ENCODE data around the gene JAKMIP1. TPM values are rescaled to one million over a fixed set of nuclear protein-coding genes. Genes with fewer than 3 reads are reported as not detected.

The JAKMIP1 gene
- total RNA-seq, 1 donor from 2014 or later = 0.13 TPM

GRCh38 chr4:6022607-6023288, 177.6 kb downstream of the JAKMIP1 start:
- intact Hi-C loops (cut with micrococcal nuclease) = no loop called here
- no peak overlapping the region for H3K27ac Mint-ChIP-seq
- peaks cover 3% of the 10 kb centered on the region for H3K27me3 Mint-ChIP-seq
- no peak for ATAC-seq (ENCODE audit: low read depth)
- CTCF ChIA-PET = no interaction called here
- no peaks in the 10 kb centered on the region for H3K36me3 Mint-ChIP-seq (ENCODE audit: low read depth)
- H3K9me3 Mint-ChIP-seq = no peaks in the 10 kb centered on the region
- DNase-seq = no peak
- POLR2A ChIA-PET = no interaction called here
- no peak overlapping the region for H3K4me3 Mint-ChIP-seq
- no peaks in the 10 kb centered on the region for H3K4me1 Mint-ChIP-seq
- TF ChIP-seq, protein P1, sequence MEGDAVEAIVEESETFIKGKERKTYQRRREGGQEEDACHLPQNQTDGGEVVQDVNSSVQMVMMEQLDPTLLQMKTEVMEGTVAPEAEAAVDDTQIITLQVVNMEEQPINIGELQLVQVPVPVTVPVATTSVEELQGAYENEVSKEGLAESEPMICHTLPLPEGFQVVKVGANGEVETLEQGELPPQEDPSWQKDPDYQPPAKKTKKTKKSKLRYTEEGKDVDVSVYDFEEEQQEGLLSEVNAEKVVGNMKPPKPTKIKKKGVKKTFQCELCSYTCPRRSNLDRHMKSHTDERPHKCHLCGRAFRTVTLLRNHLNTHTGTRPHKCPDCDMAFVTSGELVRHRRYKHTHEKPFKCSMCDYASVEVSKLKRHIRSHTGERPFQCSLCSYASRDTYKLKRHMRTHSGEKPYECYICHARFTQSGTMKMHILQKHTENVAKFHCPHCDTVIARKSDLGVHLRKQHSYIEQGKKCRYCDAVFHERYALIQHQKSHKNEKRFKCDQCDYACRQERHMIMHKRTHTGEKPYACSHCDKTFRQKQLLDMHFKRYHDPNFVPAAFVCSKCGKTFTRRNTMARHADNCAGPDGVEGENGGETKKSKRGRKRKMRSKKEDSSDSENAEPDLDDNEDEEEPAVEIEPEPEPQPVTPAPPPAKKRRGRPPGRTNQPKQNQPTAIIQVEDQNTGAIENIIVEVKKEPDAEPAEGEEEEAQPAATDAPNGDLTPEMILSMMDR (IDR thresholded peaks at IDR 0.05) = no peak

DNA sequence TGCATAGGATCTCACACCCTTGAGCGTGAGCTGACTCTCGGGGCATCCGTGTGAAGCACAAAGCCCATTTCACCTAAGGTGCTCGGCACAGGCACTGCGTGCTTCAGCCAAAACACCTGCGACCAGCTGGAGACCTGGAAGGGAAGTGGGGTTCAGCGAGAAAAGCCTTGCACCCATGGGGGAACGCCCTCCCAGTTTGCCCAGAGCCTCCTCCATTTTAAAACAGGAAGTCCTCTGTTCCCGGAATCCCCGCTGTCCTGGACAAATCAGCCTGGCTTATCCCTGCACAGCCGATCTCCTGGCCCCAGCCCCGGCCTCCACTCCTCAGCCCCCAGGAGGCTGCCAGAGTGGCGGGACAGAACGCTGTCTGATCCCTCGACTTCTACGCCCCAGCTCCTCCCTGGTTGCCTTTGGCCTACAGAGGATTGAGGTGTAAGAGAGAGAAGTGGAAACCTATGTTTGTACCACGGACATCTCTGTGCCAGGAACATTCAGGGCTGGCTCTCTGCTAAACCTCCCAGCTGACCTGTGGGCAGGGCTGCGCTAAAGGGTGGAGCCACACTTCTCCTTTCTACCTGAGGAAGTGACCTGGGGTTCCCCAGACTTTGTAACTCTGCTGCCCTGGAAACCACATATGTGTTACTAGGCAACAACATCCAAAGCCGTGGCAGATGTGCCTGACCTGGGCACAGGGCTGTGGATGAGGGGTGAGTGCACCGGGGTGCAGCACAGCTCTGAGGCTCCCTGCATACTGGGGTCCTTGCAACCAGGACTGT, 178.3 kb downstream of the JAKMIP1 start:
- Mint-ChIP-seq H3K27ac (no peak overlapping the region), H3K36me3 (ENCODE audit: low read depth) (no peaks in the 10 kb centered on the region), H3K27me3 (peaks cover 3% of the 10 kb centered on the region), H3K9me3 (no peaks in the 10 kb centered on the region), H3K4me1 (no peaks in the 10 kb centered on the region), H3K4me3 (no peak overlapping the region)
- intact Hi-C loops (cut with micrococcal nuclease) = no loop called here
- ATAC-seq (ENCODE audit: low read depth) (no peak), DNase-seq (no peak)
- ChIA-PET POLR2A (no interaction called here), CTCF (no interaction called here)
- TF ChIP-seq, protein P1 (IDR thresholded peaks at IDR 0.05) = no peak

DNA sequence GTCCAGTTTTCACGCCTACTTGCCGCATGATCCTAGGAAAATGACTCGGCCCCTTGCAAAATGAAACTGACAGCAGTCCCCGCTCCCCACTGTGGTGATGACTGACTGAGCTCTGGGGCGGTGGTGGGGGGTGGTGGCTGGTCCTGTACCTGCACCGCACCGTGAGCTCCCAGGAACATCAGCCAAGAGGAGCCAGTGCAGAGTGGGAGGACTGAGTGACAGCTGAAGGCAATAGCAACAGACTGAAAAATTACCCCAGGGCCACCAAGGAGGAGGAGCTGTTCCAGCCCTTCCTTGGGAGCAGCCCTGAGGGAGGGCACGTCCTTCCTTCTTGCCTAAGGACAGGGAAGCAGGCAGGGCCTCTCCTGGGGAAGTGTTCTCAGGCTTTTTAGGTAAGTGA, 179.7 kb downstream of the JAKMIP1 start:
- POLR2A ChIA-PET = no interaction called here
- intact Hi-C loops (cut with micrococcal nuclease) = no loop called here
- CTCF ChIA-PET = interaction anchor here (0.6 kb wide), 1 partner anchor 39 kb away, joined by 3 read pairs; no protein-coding TSS in a partner anchor
- DNase-seq (no peak), ATAC-seq (ENCODE audit: low read depth) (no peak)
- H3K27ac Mint-ChIP-seq = no peak overlapping the region
- no peaks in the 10 kb centered on the region for H3K4me1 Mint-ChIP-seq
- TF ChIP-seq, protein P1 (IDR thresholded peaks at IDR 0.05) = no peak
- no peaks in the 10 kb centered on the region for H3K9me3 Mint-ChIP-seq
- H3K4me3 Mint-ChIP-seq = no peak overlapping the region
- peaks cover 3% of the 10 kb centered on the region for H3K27me3 Mint-ChIP-seq
- no peaks in the 10 kb centered on the region for H3K36me3 Mint-ChIP-seq (ENCODE audit: low read depth)

- TF ChIP-seq, protein P1 (IDR thresholded peaks at IDR 0.05) = peak; percentile 62
- Mint-ChIP-seq H3K4me3 (no peak overlapping the region), H3K4me1 (no peaks in the 10 kb centered on the region), H3K9me3 (no peaks in the 10 kb centered on the region), H3K36me3 (ENCODE audit: low read depth) (no peaks in the 10 kb centered on the region), H3K27me3 (peaks cover 3% of the 10 kb centered on the region), H3K27ac (no peak overlapping the region)
- CTCF ChIA-PET = interaction anchor here (1.1 kb wide), 1 partner anchor 21 kb away, joined by 3 read pairs; no protein-coding TSS in a partner anchor
- POLR2A ChIA-PET = no interaction called here
- ATAC-seq (ENCODE audit: low read depth) = no peak
- DNase-seq = no peak
- intact Hi-C loops (cut with micrococcal nuclease) = no loop called here
Measured at GRCh38 chr4:6019316-6020263, 180.8 kb downstream of the JAKMIP1 start.

All from activated B cell treated with CpG ODN at 0.5 μM for 24 hours (primary cell).